Activated CD4-positive, alpha-beta T cell treated with anti-CD3 and anti-CD28 coated beads for 4 hours (primary cell): ENCODE results near the gene ABI3.
"Not testable (repeated sequence)": the region's sequence is repeated elsewhere in the genome, so short reads cannot be mapped to it uniquely, and the experiment has no call there.

ENCODE experiments used
- DNase-seq, 2 donors: peaks; one replicate each; pipeline ENCODE4 v3.0.0-alpha.2; 2020

The ABI3 gene

DNA sequence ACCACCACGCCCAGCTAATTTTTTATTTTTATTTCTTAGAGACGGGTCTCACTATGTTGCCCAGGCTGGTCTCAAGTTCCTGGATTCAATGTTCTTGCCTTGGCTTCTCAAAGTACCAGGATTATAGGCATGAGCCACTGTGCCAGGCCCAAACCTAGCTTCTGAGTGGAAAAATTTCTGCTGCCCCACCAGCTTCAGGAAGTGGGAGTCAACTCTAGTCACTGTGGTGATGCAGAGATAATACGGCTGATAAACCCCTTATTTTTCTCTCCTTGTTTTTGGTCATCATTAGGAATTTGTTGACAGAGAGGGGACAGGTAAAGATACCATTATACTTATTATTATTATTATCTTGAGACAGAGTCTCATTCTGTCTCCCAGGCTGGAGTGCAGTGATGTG is 47.9 kb downstream of the ABI3 start:
- DNase-seq, result no peak

DNA sequence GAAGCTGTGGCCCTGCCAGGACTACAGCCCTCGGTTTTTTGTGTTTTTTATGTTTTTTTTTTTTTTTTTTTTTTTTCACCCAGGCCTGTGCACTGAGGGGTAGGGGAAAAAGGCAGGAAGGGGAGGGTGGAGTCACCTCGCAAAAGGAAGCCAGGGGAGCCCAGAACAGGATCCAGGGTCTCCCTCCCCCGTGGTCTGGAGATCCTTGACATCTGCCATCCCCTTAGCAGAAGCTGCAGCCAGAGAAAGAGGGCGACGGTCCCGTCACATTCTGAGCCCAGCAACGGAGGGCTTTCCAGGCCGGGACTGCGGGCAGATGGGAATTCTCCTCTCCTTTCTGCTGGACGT is 49.1 kb downstream of the ABI3 start:
- DNase-seq, result no peak

DNA sequence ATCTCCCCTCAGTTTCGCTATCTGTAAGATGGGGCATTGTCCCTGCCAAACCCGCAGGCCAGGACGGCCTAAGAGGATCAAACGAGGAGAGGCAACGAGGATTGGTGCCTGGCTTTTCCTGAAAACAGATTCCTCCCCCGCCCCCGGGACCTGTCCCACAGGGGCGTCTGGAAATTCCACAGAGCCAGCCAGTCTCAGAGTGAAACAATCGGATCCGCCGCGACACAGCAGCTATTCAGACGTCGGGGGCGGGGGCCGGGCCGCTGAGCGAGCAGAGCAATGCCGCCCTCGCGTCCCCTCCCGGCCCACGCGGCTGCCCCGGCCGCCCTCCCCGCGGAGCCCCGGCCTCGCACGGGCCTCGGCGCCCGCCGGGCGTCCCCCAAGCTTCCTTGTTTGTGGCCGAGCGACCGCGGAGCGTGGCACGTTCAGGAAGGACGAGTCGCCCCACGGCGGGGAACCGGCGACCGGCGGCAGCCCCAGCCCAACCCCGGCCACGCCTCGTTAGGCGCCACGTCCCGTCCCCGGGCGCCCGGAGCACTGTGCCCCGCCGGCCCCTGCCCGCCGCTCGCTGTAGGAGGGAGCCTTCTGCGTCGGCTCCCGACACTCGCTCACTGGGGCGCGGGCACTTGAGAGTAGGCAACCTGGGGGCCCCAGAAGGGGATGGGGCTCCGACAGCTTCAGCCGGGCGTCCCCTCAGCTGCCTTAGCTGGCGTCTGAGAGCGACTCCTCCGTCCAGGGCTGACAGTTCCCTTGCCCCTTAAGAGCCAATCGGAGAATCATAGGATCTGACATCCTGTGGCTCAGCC is 49.7 kb downstream of the ABI3 start:
- peak; percentile 63 to 77 for DNase-seq

DNA sequence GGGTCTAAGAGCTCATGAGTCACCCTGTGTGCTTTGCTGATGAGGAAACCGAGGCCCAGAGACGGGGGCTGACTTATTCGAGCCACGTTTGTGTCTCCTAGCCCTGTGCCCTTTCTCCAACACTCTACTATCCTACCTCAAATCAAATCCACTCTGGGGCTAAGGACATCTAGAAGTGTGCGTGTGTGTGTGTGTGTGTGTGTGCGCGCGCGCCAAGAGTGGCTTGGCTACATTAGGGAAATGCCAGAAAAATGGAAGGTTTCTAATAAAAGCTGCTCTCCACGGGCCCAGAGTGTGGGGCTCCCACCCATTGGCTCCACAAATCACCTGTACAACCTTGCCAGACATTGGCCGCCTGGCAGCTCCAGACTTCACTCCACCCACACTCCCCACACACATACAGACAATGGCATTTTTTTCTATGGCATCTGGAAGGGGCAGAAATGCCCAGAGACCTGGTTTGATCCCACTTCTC is 50.3 kb downstream of the ABI3 start:
- peak in 1 of 2 donors; percentile 45 for DNase-seq

DNA sequence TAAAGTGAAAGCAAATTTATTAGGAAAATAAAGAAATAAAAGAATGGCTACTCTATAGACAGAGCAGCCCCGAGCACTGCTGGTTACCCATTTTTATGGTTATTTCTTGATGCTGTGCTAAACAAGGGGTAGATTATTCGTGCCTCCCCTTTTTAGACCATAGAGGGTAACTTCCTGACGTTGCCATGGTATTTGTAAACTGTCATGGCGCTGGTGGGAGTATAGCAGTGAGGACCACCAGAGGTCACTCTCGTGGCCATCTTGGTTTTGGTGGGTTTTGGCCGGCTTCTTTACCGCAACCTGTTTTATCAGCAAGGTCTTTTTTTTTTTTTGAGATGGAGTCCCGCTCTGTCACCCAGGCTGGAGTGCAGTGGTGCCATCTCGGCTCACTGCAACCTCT is 51.0 kb downstream of the ABI3 start:
- DNase-seq, result not testable (repeated sequence)

DNA sequence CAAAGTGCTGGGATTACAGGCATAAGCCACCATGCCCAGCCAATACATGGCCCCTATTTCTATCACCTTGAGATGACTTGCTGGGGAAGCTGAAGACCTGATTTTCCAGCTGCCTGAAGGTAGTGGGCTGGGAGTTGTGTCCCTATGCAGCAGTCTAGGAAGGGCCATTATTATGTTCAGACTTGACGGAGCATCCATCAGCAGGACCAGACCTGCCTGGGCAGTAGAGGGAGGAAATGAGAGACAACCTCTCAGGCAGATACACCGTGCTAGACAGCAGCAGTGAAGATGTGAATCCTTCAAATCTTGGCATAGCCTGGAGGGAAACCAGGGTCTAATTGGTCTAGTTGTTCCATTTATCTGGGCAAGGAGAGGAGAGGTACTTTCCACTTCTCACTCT is 55.7 kb downstream of the ABI3 start:
- no peak for DNase-seq

DNA sequence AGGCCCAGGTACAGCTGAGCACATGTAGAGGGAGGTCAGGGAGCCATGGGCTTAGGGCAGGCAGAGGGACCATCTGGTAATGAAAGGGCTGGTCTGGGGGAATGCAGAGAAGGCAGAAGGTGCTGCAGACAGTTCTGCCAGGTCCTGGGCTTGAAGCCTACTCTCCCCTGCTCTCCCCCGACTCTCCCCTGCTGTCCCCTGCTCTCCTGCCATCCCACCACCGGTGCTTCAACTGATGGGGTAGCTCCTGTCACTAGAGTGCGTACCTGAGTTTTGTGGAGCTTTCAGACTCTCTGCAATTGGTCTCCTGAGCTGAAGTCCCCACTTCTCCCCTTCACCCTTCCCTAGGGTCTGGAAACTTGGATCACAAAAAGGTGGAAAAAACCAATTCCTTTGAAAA is 57.4 kb downstream of the ABI3 start:
- no peak for DNase-seq

DNA sequence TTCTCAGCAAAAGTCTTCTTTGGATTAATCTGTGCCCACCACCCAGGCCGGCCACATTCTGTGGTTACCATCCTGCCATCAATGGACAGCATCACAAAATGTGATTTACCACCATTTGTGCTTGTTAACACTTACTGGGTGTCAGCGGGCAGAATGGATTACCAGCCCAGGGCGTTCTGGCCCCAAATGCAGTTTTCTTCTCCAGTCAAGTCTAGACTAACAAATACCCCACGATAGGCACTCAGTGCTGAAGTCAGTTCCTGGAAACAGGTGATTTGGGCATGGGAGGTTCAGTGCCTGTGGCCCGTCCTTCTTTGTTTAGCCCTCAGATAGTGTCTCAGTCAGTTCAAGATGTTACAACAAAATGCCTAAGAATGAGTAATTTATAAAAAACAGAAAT is 58.8 kb downstream of the ABI3 start:
- no peak for DNase-seq
